Fibroblast of mammary gland (primary cell): ENCODE data around the gene SEMA3C.

Experiments
- DNase-seq: peaks from one replicate; pipeline ENCODE4 v3.0.0-alpha.2; 2010; ENCODE audit warnings: low read depth
- H3K4me3 ChIP-seq: 2 replicates; pipeline ENCODE4 v1.5.1; 2011; ENCODE audit warnings: low read depth, mild to moderate bottlenecking, low read length, moderate library complexity; ENCODE audit not compliant: control insufficient read depth
- TF ChIP-seq, protein P1 (sequence below): conservative IDR thresholded peaks from 2 replicates; pipeline ENCODE4 v1.5.1; 2011; ENCODE audit warnings: low read depth, low read length, inconsistent platforms; ENCODE audit not compliant: control insufficient read depth, insufficient read depth

SEMA3C gene

GRCh38 chr7:80711531-80711930 is 207.3 kb downstream of the SEMA3C start:
- no peak overlapping the region for H3K4me3 ChIP-seq
- TF ChIP-seq, protein P1, sequence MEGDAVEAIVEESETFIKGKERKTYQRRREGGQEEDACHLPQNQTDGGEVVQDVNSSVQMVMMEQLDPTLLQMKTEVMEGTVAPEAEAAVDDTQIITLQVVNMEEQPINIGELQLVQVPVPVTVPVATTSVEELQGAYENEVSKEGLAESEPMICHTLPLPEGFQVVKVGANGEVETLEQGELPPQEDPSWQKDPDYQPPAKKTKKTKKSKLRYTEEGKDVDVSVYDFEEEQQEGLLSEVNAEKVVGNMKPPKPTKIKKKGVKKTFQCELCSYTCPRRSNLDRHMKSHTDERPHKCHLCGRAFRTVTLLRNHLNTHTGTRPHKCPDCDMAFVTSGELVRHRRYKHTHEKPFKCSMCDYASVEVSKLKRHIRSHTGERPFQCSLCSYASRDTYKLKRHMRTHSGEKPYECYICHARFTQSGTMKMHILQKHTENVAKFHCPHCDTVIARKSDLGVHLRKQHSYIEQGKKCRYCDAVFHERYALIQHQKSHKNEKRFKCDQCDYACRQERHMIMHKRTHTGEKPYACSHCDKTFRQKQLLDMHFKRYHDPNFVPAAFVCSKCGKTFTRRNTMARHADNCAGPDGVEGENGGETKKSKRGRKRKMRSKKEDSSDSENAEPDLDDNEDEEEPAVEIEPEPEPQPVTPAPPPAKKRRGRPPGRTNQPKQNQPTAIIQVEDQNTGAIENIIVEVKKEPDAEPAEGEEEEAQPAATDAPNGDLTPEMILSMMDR = peak; percentile 7
- DNase-seq = peak; percentile 97

- no peak overlapping the region for H3K4me3 ChIP-seq
- no peak for DNase-seq
- TF ChIP-seq, protein P1 = no peak
These were observed 210.7 kb downstream of the SEMA3C start for GRCh38 chr7:80708123-80708522.

DNA sequence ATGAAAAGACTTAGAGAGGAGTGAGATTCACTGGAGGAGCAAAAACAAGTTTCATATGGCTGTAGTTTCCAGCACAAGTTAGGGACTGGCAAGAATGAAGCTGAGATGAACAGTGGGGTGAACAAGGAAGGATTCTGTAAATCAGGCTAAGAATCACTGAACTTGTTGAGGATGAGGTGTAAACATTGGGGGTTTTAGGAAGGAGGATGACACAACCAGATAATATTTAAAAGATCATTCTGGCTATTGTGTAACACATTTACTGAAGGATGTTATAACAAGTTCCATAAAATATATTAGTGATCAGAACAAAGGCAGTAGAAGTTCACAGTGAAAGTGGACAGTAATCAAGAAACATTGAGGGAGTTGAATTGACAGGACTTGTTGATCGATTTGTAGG is 211.5 kb downstream of the SEMA3C start:
- peak; percentile 53 for DNase-seq
- TF ChIP-seq, protein P1 = no peak
- H3K4me3 ChIP-seq = no peak overlapping the region

GRCh38 chr7:80705130-80705781 is 213.6 kb downstream of the SEMA3C start:
- TF ChIP-seq, protein P1 = no peak
- H3K4me3 ChIP-seq = no peak overlapping the region
- no peak for DNase-seq

GRCh38 chr7:80703272-80703671 is 215.6 kb downstream of the SEMA3C start:
- no peak overlapping the region for H3K4me3 ChIP-seq
- DNase-seq = peak; percentile 29
- TF ChIP-seq, protein P1 = no peak

DNA sequence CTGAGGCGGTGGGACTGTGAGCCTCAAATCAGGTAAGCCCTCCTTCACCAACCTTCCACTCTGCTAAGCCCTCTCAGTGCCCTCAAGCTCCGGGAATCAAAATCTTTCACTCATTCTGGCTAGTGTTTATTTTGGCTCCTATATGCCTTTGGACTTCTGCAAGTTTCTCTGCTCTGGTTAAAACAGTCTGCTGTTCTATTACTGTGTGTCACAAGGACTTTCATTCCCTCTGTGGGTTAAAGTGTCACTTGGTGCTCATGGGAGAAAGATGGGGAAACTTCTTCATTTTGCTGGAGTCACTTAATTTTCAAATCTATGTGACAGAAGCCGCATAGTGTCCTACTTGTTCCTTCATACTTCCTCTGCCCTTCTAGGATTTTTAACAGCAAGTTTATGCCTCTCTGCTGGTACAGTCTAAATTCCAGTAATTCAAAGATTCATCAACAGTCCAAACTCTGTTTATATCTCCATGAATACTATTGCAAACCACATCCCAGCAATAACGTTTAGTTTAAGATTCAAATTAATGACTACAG is 219.1 kb downstream of the SEMA3C start:
- DNase-seq = peak; percentile 45
- TF ChIP-seq, protein P1 = no peak
- no peak overlapping the region for H3K4me3 ChIP-seq
